SK-N-SH treated with all-trans-retinoic acid at 6 μM for 48 hours (cell line): Measurements from ENCODE around the gene ST6GALNAC6.

Experiments used
- ATAC-seq: fragments of 200-7000 bp; cut with Tn5 transposase; 3 replicates; pipeline ENCODE4 v1.9.1; 2020; ENCODE audit warnings: mild to moderate bottlenecking, moderate library complexity
- ARNTL ChIP-seq: fragments of 450-650 bp; formaldehyde crosslinking; IDR thresholded peaks from 2 replicates; pipeline ENCODE4 v1.5.0; 2020; ENCODE audit warnings: low read depth, mild to moderate bottlenecking, moderate library complexity, borderline replicate concordance
- BACH2 ChIP-seq: fragments of 250-450 bp; sonication (Bioruptor Pico); IDR thresholded peaks from 2 replicates; pipeline ENCODE4 v1.9.0; 2021; ENCODE audit warnings: mild to moderate bottlenecking, borderline replicate concordance
- ESRRG ChIP-seq: fragments of 250-450 bp; sonication (Bioruptor Pico); IDR thresholded peaks from 2 replicates; pipeline ENCODE4 v1.6.1; 2021; ENCODE audit warnings: mild to moderate bottlenecking
- GLIS3 ChIP-seq: fragments of 250-450 bp; sonication (Bioruptor Pico); IDR thresholded peaks from 2 replicates; pipeline ENCODE4 v1.5.0; 2020; ENCODE audit warnings: mild to moderate bottlenecking, moderate library complexity
- ISL1 ChIP-seq: fragments of 250-450 bp; sonication (Bioruptor Pico); IDR thresholded peaks from 2 replicates; pipeline ENCODE4 v2.1.2; 2022; ENCODE audit warnings: mild to moderate bottlenecking, moderate library complexity
- OSR1 ChIP-seq: fragments of 250-450 bp; sonication (Bioruptor Pico); IDR thresholded peaks from 2 replicates; pipeline ENCODE4 v1.8.0; 2022; ENCODE audit warnings: moderate library complexity, mild to moderate bottlenecking, inconsistent platforms
- PPARA ChIP-seq: fragments of 250-450 bp; sonication (Bioruptor Pico); IDR thresholded peaks from 2 replicates; pipeline ENCODE4 v1.5.0; 2020; ENCODE audit warnings: mild to moderate bottlenecking, borderline replicate concordance
- RARB ChIP-seq: fragments of 250-450 bp; sonication (Bioruptor Pico); IDR thresholded peaks from 2 replicates; pipeline ENCODE4 v1.8.0; 2021; ENCODE audit warnings: mild to moderate bottlenecking, moderate library complexity
- TOX ChIP-seq: fragments of 250-450 bp; sonication (Bioruptor Pico); IDR thresholded peaks from 2 replicates; pipeline ENCODE4 v1.8.0; 2021; ENCODE audit warnings: mild to moderate bottlenecking, moderate library complexity, borderline replicate concordance
- ZFP30 ChIP-seq: fragments of 450-650 bp; formaldehyde crosslinking; IDR thresholded peaks from 2 replicates; pipeline ENCODE4 v1.5.0; 2022; ENCODE audit warnings: mild to moderate bottlenecking, moderate library complexity
- ZNF70 ChIP-seq: fragments of 450-650 bp; formaldehyde crosslinking; IDR thresholded peaks from 2 replicates; pipeline ENCODE4 v1.5.0; 2020; ENCODE audit warnings: mild to moderate bottlenecking, moderate library complexity
- TF ChIP-seq, protein P1 (sequence below): fragments of 250-450 bp; sonication (Bioruptor Pico); IDR thresholded peaks from 2 replicates; pipeline ENCODE4 v1.5.0; 2020; ENCODE audit warnings: mild to moderate bottlenecking, moderate library complexity
- TF ChIP-seq, protein P2 (sequence below): fragments of 250-450 bp; sonication (Bioruptor Pico); IDR thresholded peaks from 2 replicates; pipeline ENCODE4 v1.8.0; 2021; ENCODE audit warnings: low read depth, mild to moderate bottlenecking, moderate library complexity, borderline replicate concordance
- TF ChIP-seq, protein P3 (sequence below): fragments of 250-450 bp; sonication (Bioruptor Pico); IDR thresholded peaks from 2 replicates; pipeline ENCODE4 v1.5.1; 2021; ENCODE audit warnings: mild to moderate bottlenecking, moderate library complexity
- TF ChIP-seq, protein P4 (sequence below): fragments of 250-450 bp; sonication (Bioruptor Pico); IDR thresholded peaks from 2 replicates; pipeline ENCODE4 v1.8.0; 2020; ENCODE audit warnings: mild to moderate bottlenecking, moderate library complexity, borderline replicate concordance

Gene ST6GALNAC6

DNA sequence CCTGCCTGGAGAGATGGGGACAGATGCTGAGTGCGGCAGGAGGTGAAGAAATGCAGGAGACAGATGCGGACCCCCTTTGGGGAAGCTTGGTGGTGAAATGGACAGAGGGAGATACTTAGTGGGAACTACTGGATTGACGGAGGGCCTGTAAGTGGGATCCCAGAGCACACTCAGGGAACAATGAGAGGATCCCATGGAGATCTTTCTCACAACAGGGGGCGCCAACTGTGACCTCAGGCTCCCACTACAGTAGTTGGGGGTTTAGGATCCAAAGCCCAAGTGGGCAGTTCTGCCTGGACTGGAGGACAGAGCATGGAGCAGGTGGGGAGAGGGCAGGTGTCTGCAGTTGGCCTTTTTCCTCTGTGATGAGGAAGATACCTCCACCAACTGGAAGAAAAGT is 34.8 kb upstream of the ST6GALNAC6 start:
- TF ChIP-seq, protein P1, sequence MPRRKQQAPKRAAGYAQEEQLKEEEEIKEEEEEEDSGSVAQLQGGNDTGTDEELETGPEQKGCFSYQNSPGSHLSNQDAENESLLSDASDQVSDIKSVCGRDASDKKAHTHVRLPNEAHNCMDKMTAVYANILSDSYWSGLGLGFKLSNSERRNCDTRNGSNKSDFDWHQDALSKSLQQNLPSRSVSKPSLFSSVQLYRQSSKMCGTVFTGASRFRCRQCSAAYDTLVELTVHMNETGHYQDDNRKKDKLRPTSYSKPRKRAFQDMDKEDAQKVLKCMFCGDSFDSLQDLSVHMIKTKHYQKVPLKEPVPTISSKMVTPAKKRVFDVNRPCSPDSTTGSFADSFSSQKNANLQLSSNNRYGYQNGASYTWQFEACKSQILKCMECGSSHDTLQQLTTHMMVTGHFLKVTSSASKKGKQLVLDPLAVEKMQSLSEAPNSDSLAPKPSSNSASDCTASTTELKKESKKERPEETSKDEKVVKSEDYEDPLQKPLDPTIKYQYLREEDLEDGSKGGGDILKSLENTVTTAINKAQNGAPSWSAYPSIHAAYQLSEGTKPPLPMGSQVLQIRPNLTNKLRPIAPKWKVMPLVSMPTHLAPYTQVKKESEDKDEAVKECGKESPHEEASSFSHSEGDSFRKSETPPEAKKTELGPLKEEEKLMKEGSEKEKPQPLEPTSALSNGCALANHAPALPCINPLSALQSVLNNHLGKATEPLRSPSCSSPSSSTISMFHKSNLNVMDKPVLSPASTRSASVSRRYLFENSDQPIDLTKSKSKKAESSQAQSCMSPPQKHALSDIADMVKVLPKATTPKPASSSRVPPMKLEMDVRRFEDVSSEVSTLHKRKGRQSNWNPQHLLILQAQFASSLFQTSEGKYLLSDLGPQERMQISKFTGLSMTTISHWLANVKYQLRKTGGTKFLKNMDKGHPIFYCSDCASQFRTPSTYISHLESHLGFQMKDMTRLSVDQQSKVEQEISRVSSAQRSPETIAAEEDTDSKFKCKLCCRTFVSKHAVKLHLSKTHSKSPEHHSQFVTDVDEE (CRISPR knock-in tag) = no peak
- no peak for TF ChIP-seq OSR1 (CRISPR knock-in tag)
- TF ChIP-seq TOX (CRISPR knock-in tag) = no peak
- no peak for TF ChIP-seq BACH2
- no peak for TF ChIP-seq PPARA
- TF ChIP-seq, all 23 proteins: peak for 0
- no peak for ATAC-seq

DNA sequence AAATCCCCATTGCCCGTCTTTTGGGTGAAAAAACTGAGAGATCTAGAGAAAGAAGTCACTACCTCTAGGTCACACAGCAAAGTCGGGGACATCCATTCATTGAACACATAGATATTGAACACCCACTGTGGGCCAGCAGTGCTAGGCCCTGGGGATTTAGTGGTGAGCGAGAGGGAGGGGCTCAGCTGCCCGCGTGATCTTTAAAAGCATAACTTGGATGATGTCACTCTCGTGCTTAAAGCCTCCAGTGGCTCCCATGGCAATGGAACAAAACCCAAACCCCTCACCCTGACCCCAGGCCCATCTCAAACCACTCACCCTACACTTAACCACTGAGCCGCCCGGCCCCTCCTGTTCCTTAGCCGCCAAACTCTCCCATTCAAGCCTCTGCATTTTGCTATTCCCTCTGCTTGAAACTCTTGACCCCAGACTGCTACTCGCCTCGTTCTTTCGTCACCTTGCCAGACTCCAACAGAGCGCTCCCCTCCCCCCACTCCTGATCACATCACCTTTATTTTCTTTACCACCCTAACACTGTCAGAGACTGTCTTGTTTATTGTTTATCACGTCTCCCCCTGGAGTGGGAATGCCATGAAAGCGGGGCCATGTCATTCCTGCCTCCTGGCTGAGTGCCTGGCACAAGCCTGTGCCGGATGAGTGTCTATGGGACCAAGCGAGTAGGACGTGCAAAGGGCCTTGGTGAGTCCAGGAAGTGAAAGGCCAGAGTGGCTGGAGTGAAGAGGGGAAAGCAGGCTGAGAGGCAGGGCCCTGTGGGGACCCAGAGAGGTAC is 31.9 kb upstream of the ST6GALNAC6 start:
- TF ChIP-seq ZFP30 (no peak), RARB (CRISPR knock-in tag) (0 out of 2 replicates have a peak, but pooled peaks have one; percentile 7), ISL1 (CRISPR knock-in tag) (no peak), TOX (CRISPR knock-in tag) (peak; percentile 22; the same call in 1 of the 2 replicates), ZNF70 (no peak)
- TF ChIP-seq, protein P2, sequence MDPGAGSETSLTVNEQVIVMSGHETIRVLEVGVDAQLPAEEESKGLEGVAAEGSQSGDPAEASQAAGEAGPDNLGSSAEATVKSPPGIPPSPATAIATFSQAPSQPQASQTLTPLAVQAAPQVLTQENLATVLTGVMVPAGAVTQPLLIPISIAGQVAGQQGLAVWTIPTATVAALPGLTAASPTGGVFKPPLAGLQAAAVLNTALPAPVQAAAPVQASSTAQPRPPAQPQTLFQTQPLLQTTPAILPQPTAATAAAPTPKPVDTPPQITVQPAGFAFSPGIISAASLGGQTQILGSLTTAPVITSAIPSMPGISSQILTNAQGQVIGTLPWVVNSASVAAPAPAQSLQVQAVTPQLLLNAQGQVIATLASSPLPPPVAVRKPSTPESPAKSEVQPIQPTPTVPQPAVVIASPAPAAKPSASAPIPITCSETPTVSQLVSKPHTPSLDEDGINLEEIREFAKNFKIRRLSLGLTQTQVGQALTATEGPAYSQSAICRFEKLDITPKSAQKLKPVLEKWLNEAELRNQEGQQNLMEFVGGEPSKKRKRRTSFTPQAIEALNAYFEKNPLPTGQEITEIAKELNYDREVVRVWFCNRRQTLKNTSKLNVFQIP (CRISPR knock-in tag) = no peak
- TF ChIP-seq, protein P3, sequence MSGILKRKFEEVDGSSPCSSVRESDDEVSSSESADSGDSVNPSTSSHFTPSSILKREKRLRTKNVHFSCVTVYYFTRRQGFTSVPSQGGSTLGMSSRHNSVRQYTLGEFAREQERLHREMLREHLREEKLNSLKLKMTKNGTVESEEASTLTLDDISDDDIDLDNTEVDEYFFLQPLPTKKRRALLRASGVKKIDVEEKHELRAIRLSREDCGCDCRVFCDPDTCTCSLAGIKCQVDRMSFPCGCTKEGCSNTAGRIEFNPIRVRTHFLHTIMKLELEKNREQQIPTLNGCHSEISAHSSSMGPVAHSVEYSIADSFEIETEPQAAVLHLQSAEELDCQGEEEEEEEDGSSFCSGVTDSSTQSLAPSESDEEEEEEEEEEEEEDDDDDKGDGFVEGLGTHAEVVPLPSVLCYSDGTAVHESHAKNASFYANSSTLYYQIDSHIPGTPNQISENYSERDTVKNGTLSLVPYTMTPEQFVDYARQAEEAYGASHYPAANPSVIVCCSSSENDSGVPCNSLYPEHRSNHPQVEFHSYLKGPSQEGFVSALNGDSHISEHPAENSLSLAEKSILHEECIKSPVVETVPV (CRISPR knock-in tag) = peak; percentile 11; the same call in 1 of the 2 replicates
- TF ChIP-seq, protein P4, sequence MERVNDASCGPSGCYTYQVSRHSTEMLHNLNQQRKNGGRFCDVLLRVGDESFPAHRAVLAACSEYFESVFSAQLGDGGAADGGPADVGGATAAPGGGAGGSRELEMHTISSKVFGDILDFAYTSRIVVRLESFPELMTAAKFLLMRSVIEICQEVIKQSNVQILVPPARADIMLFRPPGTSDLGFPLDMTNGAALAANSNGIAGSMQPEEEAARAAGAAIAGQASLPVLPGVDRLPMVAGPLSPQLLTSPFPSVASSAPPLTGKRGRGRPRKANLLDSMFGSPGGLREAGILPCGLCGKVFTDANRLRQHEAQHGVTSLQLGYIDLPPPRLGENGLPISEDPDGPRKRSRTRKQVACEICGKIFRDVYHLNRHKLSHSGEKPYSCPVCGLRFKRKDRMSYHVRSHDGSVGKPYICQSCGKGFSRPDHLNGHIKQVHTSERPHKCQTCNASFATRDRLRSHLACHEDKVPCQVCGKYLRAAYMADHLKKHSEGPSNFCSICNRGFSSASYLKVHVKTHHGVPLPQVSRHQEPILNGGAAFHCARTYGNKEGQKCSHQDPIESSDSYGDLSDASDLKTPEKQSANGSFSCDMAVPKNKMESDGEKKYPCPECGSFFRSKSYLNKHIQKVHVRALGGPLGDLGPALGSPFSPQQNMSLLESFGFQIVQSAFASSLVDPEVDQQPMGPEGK (CRISPR knock-in tag) = no peak
- ATAC-seq = peak; percentile 46

DNA sequence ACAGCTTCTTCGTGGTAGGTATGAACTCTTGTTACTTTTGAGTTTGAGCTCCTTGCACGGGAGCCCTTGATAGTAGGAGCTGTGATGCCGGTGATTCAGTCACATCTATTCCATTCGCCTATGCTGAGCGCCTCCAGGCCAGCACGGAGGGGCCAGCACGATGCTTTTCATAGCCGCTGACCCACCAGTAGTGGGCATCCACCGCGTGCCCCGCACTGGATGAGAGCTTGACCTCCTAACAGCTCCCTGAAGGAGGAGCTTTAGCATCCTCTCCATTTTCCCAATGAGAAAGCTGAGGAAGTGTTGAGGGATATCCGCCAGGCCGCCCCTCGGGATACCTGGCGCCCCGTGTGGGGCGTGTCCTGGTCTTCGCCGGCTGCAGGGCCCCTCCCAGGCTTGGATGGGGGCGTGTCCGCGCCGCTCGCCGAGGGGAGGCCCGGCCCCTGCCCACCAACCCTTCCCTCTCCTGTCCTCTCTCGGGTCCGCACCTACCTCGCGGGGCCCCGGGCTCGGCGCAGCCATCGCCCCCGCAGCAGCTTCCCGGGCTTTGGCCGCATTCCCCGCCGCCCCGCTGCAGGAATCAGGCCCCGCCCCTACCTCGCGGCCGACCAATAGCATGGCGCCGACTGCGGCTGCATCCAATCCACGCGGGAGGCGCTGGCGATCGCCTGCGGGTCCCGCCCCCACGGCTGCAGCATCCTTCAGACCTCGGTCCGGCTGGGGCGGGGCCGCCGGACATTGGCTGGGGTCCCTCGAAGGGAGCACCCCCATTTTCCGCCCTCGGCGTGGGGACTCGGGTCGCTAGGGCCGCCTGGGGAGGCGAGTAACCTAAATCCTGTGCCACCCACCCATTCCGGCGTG is 31.1 kb upstream of the ST6GALNAC6 start, which contains the start of gene PIP5KL1:
PIP5KL1 (minus strand) TSS at position 547 of the 861 bp plus-strand sequence; CDS start at position 522, 25 bp downstream.
- ATAC-seq = peak; percentile 90
- 0 out of 2 replicates have a peak, but pooled peaks have one; percentile 21 for TF ChIP-seq ARNTL
- TF ChIP-seq, protein P3 (CRISPR knock-in tag) = peak; percentile 32; the same call in 1 of the 2 replicates
- TF ChIP-seq, protein P2 (CRISPR knock-in tag) = no peak
- TF ChIP-seq ESRRG (CRISPR knock-in tag) = peak; percentile 71; the same call in 1 of the 2 replicates
- peak; percentile 90 for TF ChIP-seq GLIS3
- TF ChIP-seq ZFP30 = no peak
